K562 (cell line): Measurements from ENCODE around the gene GRIPAP1. TPM values are rescaled to one million over a fixed set of nuclear protein-coding genes. Genes with fewer than 3 reads are reported as not detected.

Experiments used
- ATAC-seq: fragments of 200-7000 bp; cut with Tn5 transposase; 3 replicates; pipeline ENCODE4 v1.9.1; 2020; ENCODE audit warnings: moderate library complexity
- BruUV-seq: library from RNA; stranded (reverse); fragments of 400-500 nt; replicated peaks from 2 replicates; lab custom pipeline; 2021; lab: Mats Ljungman, UMichigan
- CTCF ChIA-PET: fragments of 300-600 bp; formaldehyde crosslinking; extraction: SDS; loops from one replicate; lab custom pipeline; 2021; ENCODE audit warnings: low intra/inter-chr PET ratio; lab: Yijun Ruan, JAX
- POLR2A ChIA-PET: fragments of 300-600, 350-650 bp; sonication (Branson Sonifier 250); formaldehyde crosslinking; extraction: SDS; loops from one replicate; lab custom pipeline; 2021; ENCODE audit warnings: antibody characterized with exemption, inconsistent platforms; lab: Yijun Ruan, JAX
- DNase-seq, 4 experiments: peaks; one replicate each; pipeline versions ENCODE4 v3.0.0 to v3.0.0-alpha.2; 2011 to 2018; ENCODE audit warnings: low spot score in 3 of 4, mixed read lengths in 3 of 4; ENCODE audit errors: extremely low read depth in 1 of 4
- FAIRE-seq: peaks from 2 replicates; lab custom pipeline; 2011; peaks lifted over from hg19 to GRCh38; lab: Jason Lieb, UNC
- H2AFZ ChIP-seq: 2 replicates; pipeline ENCODE4 v1.6.0; 2011; ENCODE audit warnings: low read depth, low read length, control low read depth, inconsistent platforms
- H3K27ac ChIP-seq: fragments of 200-600 bp; 3 replicates; pipeline ENCODE4 v1.8.0; 2011; ENCODE audit warnings: low read depth, mild to moderate bottlenecking, control low read depth, inconsistent platforms, low read length, moderate library complexity, mixed read lengths; ENCODE audit errors: extremely low read depth
- H3K27me3 ChIP-seq, 2 experiments: fragments of 300-600 bp in 1 of 2; 2 replicates in 1 of 2; 3 replicates in 1 of 2; pipeline versions ENCODE4 v1.6.0 to v1.8.0; 2011; ENCODE audit warnings: inconsistent platforms in 2 of 2, low read length in 2 of 2, mild to moderate bottlenecking in 1 of 2, mixed read lengths in 1 of 2, moderate library complexity in 1 of 2; ENCODE audit not compliant: control insufficient read depth in 2 of 2, insufficient read depth in 2 of 2
- H3K36me3 ChIP-seq: fragments of 300-600 bp; 3 replicates; pipeline ENCODE4 v1.8.0; 2011; ENCODE audit warnings: mild to moderate bottlenecking, low read length, inconsistent platforms; ENCODE audit not compliant: control insufficient read depth, insufficient read depth
- H3K4me1 ChIP-seq, 2 experiments: fragments of 200-600 bp in 1 of 2; replicated peaks in 1 of 2; 2 replicates in 1 of 2; 3 replicates in 1 of 2; pipeline versions ENCODE4 v1.5.1 to v1.8.0; 2011; ENCODE audit warnings: inconsistent platforms in 2 of 2, low read length in 2 of 2, mild to moderate bottlenecking in 1 of 2, mixed read lengths in 1 of 2, moderate library complexity in 1 of 2; ENCODE audit not compliant: control insufficient read depth in 2 of 2, insufficient read depth in 2 of 2
- H3K4me2 ChIP-seq: 2 replicates; pipeline ENCODE4 v1.6.1; 2011; ENCODE audit warnings: low read length, control low read depth, inconsistent platforms, mixed read lengths; ENCODE audit not compliant: insufficient read depth
- H3K4me3 ChIP-seq: fragments of 200-600 bp; sonication (generic), shearing (Covaris generic); 2 replicates; pipeline ENCODE4 v1.5.1; 2016; ENCODE audit warnings: control low read depth, inconsistent platforms
- H3K79me2 ChIP-seq: fragments of 200-600 bp; 3 replicates; pipeline ENCODE4 v1.8.0; 2011; ENCODE audit warnings: low read length, inconsistent platforms; ENCODE audit not compliant: control insufficient read depth, insufficient read depth
- H3K9ac ChIP-seq, 2 experiments: 2 replicates each; pipeline versions ENCODE4 v1.6.0 to v1.6.1; 2011; ENCODE audit warnings: low read depth in 2 of 2, low read length in 2 of 2, control low read depth in 1 of 2, inconsistent platforms in 1 of 2, mild to moderate bottlenecking in 1 of 2, mixed read lengths in 1 of 2; ENCODE audit not compliant: insufficient read depth in 1 of 2
- H3K9me1 ChIP-seq: one replicate; pipeline ENCODE4 v1.6.0; 2011; ENCODE audit warnings: inconsistent platforms, mild to moderate bottlenecking, low read length, moderate library complexity; ENCODE audit not compliant: control insufficient read depth, insufficient read depth
- H3K9me3 ChIP-seq: replicated peaks from 2 replicates; pipeline ENCODE4 v1.5.1; 2011; ENCODE audit warnings: low read depth, low read length, inconsistent platforms; ENCODE audit not compliant: control insufficient read depth, insufficient read depth
- H4K20me1 ChIP-seq: replicated peaks from 2 replicates; pipeline ENCODE4 v1.6.1; 2011; ENCODE audit warnings: low read length, inconsistent platforms, mixed read lengths; ENCODE audit not compliant: control insufficient read depth, insufficient read depth
- ATF7 ChIP-seq: fragments of 450-650 bp; IDR thresholded peaks from 2 replicates; pipeline ENCODE4 v1.7.1; 2014; ENCODE audit warnings: mild to moderate bottlenecking, moderate library complexity
- CREM ChIP-seq: IDR thresholded peaks from 2 replicates; pipeline ENCODE4 v1.6.1; 2014; ENCODE audit warnings: antibody characterized with exemption, low read depth
- CTBP1 ChIP-seq: fragments of 450-650 bp; IDR thresholded peaks from 2 replicates; pipeline ENCODE4 v1.6.1; 2016; ENCODE audit warnings: borderline replicate concordance
- E2F6 ChIP-seq, 2 experiments: IDR thresholded peaks; 2 replicates each; pipeline ENCODE4 v1.6.1; 2011; ENCODE audit warnings: borderline replicate concordance in 1 of 2, control low read depth in 1 of 2, low read depth in 1 of 2, low read length in 1 of 2, mild to moderate bottlenecking in 1 of 2, mixed read lengths in 1 of 2, moderate library complexity in 1 of 2; ENCODE audit not compliant: insufficient read depth in 1 of 2, insufficient read length in 1 of 2, poor library complexity in 1 of 2, severe bottlenecking in 1 of 2; ENCODE audit errors: extremely low read depth in 1 of 2
- JUN ChIP-seq, 2 experiments: sonication (generic) in 1 of 2; formaldehyde crosslinking in 1 of 2; IDR thresholded peaks; 2 replicates each; pipeline versions ENCODE4 v1.6.1 to v1.8.0; 2012 to 2022; ENCODE audit warnings: borderline replicate concordance in 2 of 2, mild to moderate bottlenecking in 2 of 2, improper control_type of control experiment in 1 of 2, low read depth in 1 of 2, low read length in 1 of 2, missing genetic modification reagents in 1 of 2
- KAT7 ChIP-seq: sonication (generic); formaldehyde crosslinking; IDR thresholded peaks from 2 replicates; pipeline ENCODE4 v1.8.0; 2022; ENCODE audit warnings: missing genetic modification reagents, mild to moderate bottlenecking, borderline replicate concordance
- MCM7 ChIP-seq, 2 experiments: fragments of 450-650 bp; IDR thresholded peaks; 2 replicates each; pipeline ENCODE4 v1.6.1; 2016 to 2018
- MNT ChIP-seq, 2 experiments: fragments of 450-650 bp; conservative IDR thresholded peaks; 2 replicates each; pipeline ENCODE4 v1.6.1; 2017; ENCODE audit warnings: mild to moderate bottlenecking in 2 of 2, moderate library complexity in 2 of 2
- POLR3A ChIP-seq: IDR thresholded peaks from 2 replicates; pipeline ENCODE4 v1.6.1; 2011; ENCODE audit warnings: borderline replicate concordance, mild to moderate bottlenecking, moderate library complexity; ENCODE audit not compliant: insufficient read length, insufficient read depth; ENCODE audit errors: extremely low read depth
- SMAD2 ChIP-seq: fragments of 150-350 bp; IDR thresholded peaks from 2 replicates; pipeline ENCODE4 v1.6.1; 2014; ENCODE audit warnings: low read depth, mild to moderate bottlenecking, low read length
- SMARCC2 ChIP-seq: fragments of 450-650 bp; IDR thresholded peaks from 2 replicates; pipeline ENCODE4 v1.6.1; 2017; ENCODE audit warnings: antibody characterized with exemption, moderate library complexity, mild to moderate bottlenecking, low read depth
- SMARCE1 ChIP-seq: fragments of 450-650 bp; IDR thresholded peaks from 2 replicates; pipeline ENCODE4 v1.7.1; 2016; ENCODE audit warnings: mild to moderate bottlenecking
- TCF7 ChIP-seq: sonication (generic); IDR thresholded peaks from 2 replicates; pipeline ENCODE4 v1.6.1; 2016; ENCODE audit warnings: antibody characterized with exemption, borderline replicate concordance
- ZBTB2 ChIP-seq: fragments of 450-650 bp; IDR thresholded peaks from 2 replicates; pipeline ENCODE4 v1.6.1; 2016; ENCODE audit warnings: antibody characterized with exemption
- WGBS: fragments of 100-300 bp; shearing (Covaris generic); methylation state at CpG from one replicate; pipeline ENCODE4 v1.1.6; 2016; ENCODE audit warnings: low coverage, mixed read lengths; ENCODE audit not compliant: insufficient coverage; ENCODE audit errors: missing lambda C conversion rate; 5-methylcytosine and 5-hydroxymethylcytosine counted together
- in situ Hi-C: fragments of 300-500 bp; cut with MboI; formaldehyde crosslinking; loops from 4 replicates; pipeline ENCODE4 v1.15.0; 2018; ENCODE audit warnings: inconsistent platforms, mixed read lengths
- intact Hi-C: fragments of 100-400 bp; cut with micrococcal nuclease; formaldehyde crosslinking; loops from 2 replicates; pipeline ENCODE4 v1.14.2; 2022
- polyA plus RNA-seq, 8 experiments: library from polyadenylated mRNA; depleted of rRNA in 4 of 8; stranded (reverse) in 5 of 8; unstranded in 3 of 8; fragments of >200 nt; fragmentation: Nextera tagmentation in 2 of 8; fragmentation: Illumina TruSeq in 1 of 8; extraction: Ambion mirVana in 2 of 8; extraction: Trizol in 1 of 8; gene quantifications; 2 replicates each; pipeline versions ENCODE4 v1.2.1 to v1.2.3, GENCODE V29; 2011 to 2014; ENCODE audit warnings: inconsistent platforms in 1 of 8, missing spikeins in 1 of 8
- total RNA-seq, 7 experiments: library from RNA; depleted of rRNA in 6 of 7; stranded (reverse); fragments of >200 nt in 6 of 7; fragmentation: Illumina TruSeq in 2 of 7; extraction: Trizol in 2 of 7; gene quantifications; 2 replicates each; pipeline versions ENCODE4 v1.2.1 to v1.2.3, GENCODE V29; 2011 to 2021; ENCODE audit warnings: low replicate concordance in 1 of 7

Gene GRIPAP1
- total and polyA plus RNA-seq, 9 of the 15 experiments (the other 6 are each of a cell fraction or from before 2014, with no cell fraction given), result 4.1 to 41.6 (median 24.0) TPM

- Histone ChIP-seq H3K79me2 (peaks cover 36% of the 10 kb centered on the region), H3K27ac (peak within 1 kb of the TSS; percentile 89), H4K20me1 (no peaks in the 10 kb centered on the region), H3K4me1 (peaks cover 39 to 42% of the 10 kb centered on the region in 2 experiments; a peak in 4 of 5 replicates), H2AFZ (peak within 1 kb of the TSS; percentile 93), H3K4me3 (peak within 1 kb of the TSS; percentile 97), H3K9me3 (no peaks in the 10 kb centered on the region), H3K4me2 (peak within 1 kb of the TSS; percentile 86), H3K36me3 (peaks cover 15% of the 10 kb centered on the region; the same call in 2 of the 3 replicates), H3K9ac (peak within 1 kb of the TSS; percentile 91 to 97), H3K27me3 (no peaks in the 10 kb centered on the region), H3K9me1 (no peaks in the 10 kb centered on the region)
- ChIA-PET POLR2A (interaction anchor here (0.6 to 1.4 kb wide), 8 partner anchors 10 to 313 kb away, joined by 3 to 5 read pairs (median 3); partner anchors contain the start of gene OTUD5), CTCF (interaction anchor here (0.6 kb wide), 1 partner anchor 1946 kb away, joined by 3 read pairs; no protein-coding TSS in a partner anchor)
- intact Hi-C loops (loop anchor here (1.0 to 5.0 kb wide), 8 partner anchors 41 to 413 kb away; partner anchors contain the start of gene GRIPAP1), in situ Hi-C loops (no loop called here)
- FAIRE-seq (peak; percentile 100), DNase-seq (peak; percentile 89 to 99 (median 92)), ATAC-seq (peak; percentile 90)
- under 1% methylated on average over 44 of the region's 67 CpGs for WGBS
- no TSS peak for BruUV-seq
- TF ChIP-seq CREM, result peak; percentile 88
- no peak for TF ChIP-seq MCM7 (IDR thresholded peaks at IDR 0.05)
- no peak for TF ChIP-seq SMARCC2
- 0 out of 2 replicates have a peak, but pooled peaks have one; percentile 42 for TF ChIP-seq JUN (IDR thresholded peaks at IDR 0.05; ENCODE audit: borderline replicate concordance, low read depth, low read length)
- no peak for TF ChIP-seq JUN (CRISPR knock-in tag; IDR thresholded peaks at IDR 0.05; ENCODE audit: borderline replicate concordance)
- TF ChIP-seq TCF7, result no peak
- peak; percentile 20; the same call in 1 of the 2 replicates for TF ChIP-seq CTBP1
- peak in 1 of 2 experiments; percentile 9 for TF ChIP-seq E2F6 (IDR thresholded peaks at IDR 0.05; ENCODE audit: borderline replicate concordance in 1 of 2, extremely low read depth in 1 of 2, insufficient read depth in 1 of 2, insufficient read length in 1 of 2, low read depth in 1 of 2, low read length in 1 of 2, poor library complexity in 1 of 2, severe bottlenecking in 1 of 2)
- no peak for TF ChIP-seq POLR3A
- peak; percentile 12; the same call in 1 of the 2 replicates for TF ChIP-seq SMARCE1
- TF ChIP-seq MNT (conservative IDR thresholded peaks at IDR 0.05), result peak; percentile 34 to 58; a peak in 2 of 4 replicates
- peak; percentile 78 for TF ChIP-seq ATF7
- no peak for TF ChIP-seq SMAD2
- peak; percentile 83 for TF ChIP-seq ZBTB2
- 0 out of 2 replicates have a peak, but pooled peaks have one; percentile 1 for TF ChIP-seq KAT7
Measured at GRCh38 chrX:49043220-49043986, 41.3 kb upstream of the GRIPAP1 start, which contains the start of gene TFE3. TFE3 (minus strand) TSS chrX:49043357; CDS start chrX:49043226, 131 bp downstream.
